DMS53 (cell line): Measurements from ENCODE around the gene BLMH.
"Not testable (repeated sequence)": the region's sequence is repeated elsewhere in the genome, so short reads cannot be mapped to it uniquely, and the experiment has no call there.

Source experiments
- DNase-seq: peaks from one replicate; lab custom pipeline; 2025; lab: John Stamatoyannopoulos, UW

Gene BLMH

DNA sequence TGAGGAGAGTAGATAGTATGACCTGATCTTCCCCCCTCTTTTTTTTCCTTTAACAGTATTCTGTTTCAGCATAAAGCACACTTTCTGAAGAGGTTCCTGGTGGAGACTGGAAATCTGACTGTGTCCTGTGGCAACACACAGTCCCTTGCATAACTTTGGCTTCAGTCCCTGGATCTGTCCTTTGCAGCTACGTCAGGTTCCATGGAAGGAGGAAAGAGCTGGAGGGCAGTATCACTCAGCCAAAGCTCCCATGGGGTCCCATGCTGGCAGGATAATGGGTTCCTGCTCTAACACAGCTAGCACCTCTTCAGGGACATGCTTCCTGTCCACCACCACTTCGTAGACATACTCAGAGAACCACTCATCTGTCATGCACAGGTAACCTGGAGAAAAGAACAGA, 43.0 kb downstream of the BLMH start:
- DNase-seq = no peak

GRCh38 chr17:30246460-30246859, 45.3 kb downstream of the BLMH start:
- DNase-seq = no peak

GRCh38 chr17:30244853-30245385, 46.8 kb downstream of the BLMH start:
- no peak for DNase-seq

- DNase-seq = no peak
These were observed 48.2 kb downstream of the BLMH start for GRCh38 chr17:30243568-30243967.

DNA sequence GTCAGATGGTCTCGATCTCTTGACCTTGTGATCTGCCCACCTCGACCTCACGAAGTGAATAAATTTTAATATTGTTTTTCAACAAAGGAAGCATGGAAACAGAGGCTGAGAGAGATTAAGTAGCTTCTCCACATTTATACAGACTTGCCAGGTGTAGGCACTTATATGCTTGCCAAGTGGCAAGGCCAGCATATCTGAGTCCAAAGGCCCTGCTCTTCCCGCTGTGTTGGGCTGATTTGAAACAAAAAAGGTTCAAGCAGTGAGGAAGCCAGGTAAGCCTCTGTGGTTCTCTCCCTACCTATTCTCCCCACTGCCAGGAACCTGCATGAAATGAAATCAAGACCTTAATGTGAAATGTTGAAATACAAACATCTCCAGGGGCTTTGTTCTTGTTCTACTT, 48.7 kb downstream of the BLMH start:
- DNase-seq = no peak

DNA sequence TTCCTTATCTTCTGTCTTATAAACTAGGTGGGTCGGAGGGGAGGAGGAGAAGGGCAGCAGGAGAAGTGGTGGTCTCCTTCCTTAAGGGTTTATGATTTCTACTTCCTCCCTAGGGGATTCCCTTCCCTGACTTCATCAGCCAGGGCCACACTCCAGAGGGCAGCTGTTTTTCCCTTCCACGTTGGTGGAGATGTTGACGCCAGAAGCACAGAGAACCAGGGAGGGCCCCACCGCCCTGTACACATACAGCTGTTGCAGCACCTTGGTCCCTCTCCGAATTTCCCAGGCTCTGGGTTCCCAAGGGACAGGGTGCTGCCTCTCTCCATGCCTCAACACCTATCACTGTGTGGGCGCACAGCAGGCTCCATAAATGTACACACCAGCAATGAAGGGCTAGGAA, 50.7 kb downstream of the BLMH start:
- DNase-seq = no peak

GRCh38 chr17:30240177-30240576, 51.6 kb downstream of the BLMH start:
- DNase-seq = no peak

DNA sequence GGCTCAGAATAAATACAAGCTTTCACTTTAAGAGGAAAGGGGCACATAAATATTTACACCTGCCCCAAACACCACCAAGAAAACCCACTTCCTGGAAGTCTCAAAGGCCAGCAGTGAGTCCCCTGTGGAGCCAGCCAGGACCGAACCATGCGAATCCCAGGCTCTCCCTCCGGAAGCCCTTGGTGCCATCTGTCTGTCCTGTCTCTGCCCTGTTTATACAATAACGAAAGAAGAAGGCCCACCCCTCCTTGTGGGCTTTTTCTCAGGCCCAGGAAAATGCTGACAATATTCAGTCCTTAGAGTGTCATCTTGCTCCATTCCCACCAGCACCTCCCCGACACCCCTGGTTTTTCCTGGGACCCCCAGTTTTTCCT, 52.7 kb downstream of the BLMH start:
- DNase-seq = peak; percentile 32

- DNase-seq = peak; percentile 65
These were observed 53.2 kb downstream of the BLMH start for GRCh38 chr17:30238387-30239088.

DNA sequence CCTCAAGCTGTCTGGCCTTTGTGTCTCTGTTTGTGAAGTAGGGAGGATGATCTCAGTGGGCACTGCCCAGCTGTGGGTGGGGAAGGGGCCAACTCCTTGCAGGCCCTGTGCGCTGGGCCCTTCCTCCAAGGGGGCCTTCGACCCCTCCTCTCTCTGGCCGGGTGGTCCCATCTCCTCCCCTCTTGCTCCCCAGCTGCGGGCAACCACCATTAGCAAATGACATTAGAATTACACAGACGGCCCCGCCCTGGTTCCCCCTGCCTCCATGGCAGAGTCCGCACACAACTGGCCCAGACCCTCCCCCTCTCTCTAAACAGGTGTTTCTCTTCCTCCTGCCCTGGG, 53.8 kb downstream of the BLMH start:
- no peak for DNase-seq

DNA sequence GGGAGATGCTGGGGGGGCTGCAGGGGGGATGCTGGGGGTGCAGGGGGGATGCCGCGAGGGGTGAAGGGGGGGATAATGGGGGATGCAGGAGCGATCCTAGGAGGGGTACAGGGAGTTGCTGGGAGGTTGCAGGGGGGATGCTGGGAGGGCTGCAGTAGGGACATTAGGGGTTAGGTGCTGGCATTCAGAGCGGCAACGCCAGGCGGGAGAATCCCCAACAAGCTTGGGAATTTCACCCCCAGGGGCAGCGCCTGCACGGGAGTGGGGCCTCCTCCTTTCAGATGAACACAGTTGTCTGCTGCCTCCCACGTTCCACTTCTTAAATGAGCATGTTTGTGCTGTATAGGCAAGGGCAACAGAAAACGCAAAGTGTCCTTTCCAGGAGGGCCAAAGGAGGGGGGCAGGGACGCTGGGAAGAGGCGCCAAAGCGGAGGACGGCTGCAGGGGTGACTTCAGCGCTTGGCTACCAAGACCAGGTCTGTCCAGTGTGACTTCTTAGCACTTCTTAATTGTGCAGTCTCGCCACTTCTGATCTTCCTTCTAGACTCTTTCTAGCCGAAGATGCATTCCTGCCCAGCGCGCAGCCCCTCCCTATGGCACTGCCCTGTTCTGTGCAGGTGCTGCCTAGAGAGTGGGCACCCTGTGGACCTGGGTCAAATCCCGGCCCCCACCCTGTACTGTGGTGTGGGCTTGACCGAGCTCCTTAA, 54.3 kb downstream of the BLMH start:
- DNase-seq = peak; percentile 46

DNA sequence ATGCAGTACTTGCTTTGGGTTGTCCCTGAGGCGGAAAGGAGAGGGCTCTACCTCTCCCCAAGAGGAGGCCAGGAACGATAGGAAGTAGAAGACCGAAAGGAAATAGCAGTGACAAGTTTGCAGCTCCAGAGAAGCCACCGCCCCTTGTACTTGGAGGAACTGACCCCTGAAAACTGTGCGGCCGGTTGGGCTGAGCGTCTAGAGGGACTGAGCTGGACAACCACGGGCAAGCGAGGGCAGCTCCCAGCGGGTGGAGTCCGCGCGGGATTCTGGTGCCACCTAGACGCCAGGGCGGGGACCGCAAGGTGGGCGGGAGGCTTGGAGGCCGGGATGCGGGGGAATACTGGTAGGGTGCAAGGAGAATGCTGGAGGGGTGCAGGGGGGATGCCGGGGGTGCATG, 55.0 kb downstream of the BLMH start:
- DNase-seq = peak; percentile 76

DNA sequence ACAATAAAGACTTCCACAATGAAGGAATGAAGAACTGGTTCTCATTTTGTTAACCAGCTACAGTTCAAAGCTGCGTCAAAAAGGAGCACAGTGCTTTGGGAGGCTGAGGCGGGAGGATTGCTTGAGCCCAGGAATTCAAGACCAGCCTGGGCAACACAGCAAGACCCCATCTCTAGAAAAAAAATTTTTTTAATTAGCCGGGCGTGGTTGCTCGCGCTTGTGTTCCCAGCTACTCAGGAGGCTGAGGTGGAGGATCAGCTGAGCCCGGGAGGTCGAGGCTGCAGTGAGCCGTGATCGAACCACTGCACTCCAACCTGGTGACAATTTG, 55.5 kb downstream of the BLMH start:
- no peak for DNase-seq

DNA sequence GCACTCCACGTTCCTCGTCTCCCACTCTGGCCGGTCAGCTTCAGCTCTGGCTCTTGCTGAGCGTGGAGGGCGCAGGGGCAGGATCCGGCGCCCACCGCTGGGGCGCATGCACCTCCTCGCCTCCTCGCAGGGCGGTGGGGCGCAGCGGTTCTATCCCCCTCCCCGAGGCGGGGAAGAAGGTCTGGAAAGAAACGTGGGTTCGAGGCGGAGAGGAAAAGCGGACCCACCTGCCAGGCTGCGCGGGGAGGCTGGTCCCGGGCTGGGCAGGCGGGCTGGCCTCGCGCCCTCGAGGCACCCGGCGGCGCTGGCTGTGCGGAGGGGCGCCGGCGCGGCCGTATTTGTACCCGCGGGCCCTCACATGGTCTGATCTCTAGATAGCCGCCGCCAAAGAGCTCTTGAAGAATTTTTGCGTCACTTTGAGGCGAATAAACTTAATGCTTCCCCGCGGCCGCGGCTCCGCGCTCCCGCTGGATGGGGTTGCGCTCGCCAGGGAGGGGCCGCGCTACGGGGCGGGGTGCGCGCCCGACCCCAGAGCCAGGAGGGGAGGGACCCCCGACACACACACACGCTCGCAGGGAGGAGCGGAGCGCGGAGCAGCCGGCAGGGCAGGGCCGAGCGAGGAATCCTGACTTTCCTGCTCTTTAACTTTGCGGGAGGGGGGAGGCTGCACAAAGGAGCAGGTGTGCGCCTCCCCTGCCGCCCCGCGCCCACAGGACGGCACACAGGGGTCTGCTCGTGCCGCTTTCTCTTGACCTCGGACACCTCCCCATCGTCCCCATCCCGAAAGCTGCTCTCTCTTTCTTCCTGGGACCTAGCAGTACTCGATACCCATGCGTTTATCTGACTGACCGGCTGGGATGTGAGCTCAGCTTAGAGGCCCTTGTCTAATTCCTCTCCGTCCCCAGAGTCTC, 56.1 kb downstream of the BLMH start, which contains the start of gene SLC6A4:
Gene SLC6A4 (minus strand): TSS at position 312 of the 911 bp plus-strand sequence. CDS start 13,739 bp downstream, outside the sequence.
- peak; percentile 56 for DNase-seq

GRCh38 chr17:30234964-30235363, 56.8 kb downstream of the BLMH start:
- DNase-seq = peak; percentile 66

DNA sequence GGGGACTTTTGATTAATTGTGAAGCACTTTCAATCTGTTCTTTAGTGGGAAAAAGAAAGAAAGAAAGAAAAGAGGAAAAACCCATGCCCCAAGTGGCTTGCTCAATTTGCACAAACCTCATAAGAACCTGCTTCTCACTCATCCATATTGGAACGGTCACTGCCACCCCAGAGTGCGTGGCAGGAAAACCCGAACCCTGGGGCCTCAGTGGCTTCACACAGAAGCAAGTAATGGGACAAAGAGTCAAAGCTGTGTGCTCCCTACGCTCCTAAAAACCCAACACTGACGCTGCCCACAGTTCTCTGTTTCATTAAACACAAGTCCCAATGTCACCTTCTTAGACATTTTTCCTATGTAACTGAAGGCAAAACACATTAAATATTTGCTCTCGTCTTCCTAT, 57.4 kb downstream of the BLMH start:
- no peak for DNase-seq

DNA sequence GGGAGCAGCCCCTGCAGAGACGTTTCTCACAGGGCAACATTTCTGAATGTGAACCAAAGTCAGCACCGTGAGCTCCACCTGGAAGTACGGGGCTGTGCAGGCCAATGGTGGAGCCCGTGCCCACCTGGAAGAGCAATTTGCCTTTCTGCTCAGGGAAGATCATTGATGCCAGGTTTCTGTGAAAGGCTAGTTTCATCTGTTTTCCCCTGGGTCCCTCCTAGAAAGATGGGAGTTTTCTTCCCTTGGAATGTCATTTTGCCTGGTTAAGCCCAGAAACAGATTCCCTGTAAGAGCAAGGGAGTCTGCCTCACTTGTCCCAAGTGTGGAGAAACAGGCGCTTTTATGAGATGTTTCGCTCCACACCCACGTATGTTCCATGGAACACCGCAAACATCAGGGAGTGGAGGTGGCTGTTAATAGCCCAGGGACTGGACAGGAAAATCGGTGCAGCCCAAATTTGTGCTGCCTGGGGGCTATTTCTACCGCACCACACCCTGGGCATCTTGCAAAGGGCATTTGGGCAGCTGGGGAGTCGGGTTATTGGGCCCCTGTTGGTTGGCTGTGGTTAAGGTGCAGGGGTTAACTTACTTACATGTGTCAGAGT, 58.8 kb downstream of the BLMH start:
- DNase-seq = no peak

- no peak for DNase-seq
These were observed 59.5 kb downstream of the BLMH start for GRCh38 chr17:30232015-30232823.

GRCh38 chr17:30230596-30231125, 61.1 kb downstream of the BLMH start:
- DNase-seq = peak; percentile 22

- not testable (repeated sequence) for DNase-seq
These were observed 61.7 kb downstream of the BLMH start for GRCh38 chr17:30230009-30230408.

- DNase-seq = no peak
These were observed 62.7 kb downstream of the BLMH start for GRCh38 chr17:30229012-30229411.
